GM18517 (cell line): ENCODE data around the gene ANXA1.
"Not testable (repeated sequence)": the region's sequence is repeated elsewhere in the genome, so short reads cannot be mapped to it uniquely, and the experiment has no call there.

ENCODE experiments used
- ATAC-seq: cut with Tn5 transposase; IDR thresholded peaks from one replicate; pipeline ENCODE4 v1.9.1; 2021; ENCODE audit warnings: mild to moderate bottlenecking, moderate library complexity; ENCODE audit not compliant: unreplicated experiment

Gene ANXA1

GRCh38 chr9:73167614-73168013 lies 15.9 kb downstream of the ANXA1 start:
- peak; percentile 63 for ATAC-seq

GRCh38 chr9:73168298-73168934 lies 16.8 kb downstream of the ANXA1 start:
- no peak for ATAC-seq

DNA sequence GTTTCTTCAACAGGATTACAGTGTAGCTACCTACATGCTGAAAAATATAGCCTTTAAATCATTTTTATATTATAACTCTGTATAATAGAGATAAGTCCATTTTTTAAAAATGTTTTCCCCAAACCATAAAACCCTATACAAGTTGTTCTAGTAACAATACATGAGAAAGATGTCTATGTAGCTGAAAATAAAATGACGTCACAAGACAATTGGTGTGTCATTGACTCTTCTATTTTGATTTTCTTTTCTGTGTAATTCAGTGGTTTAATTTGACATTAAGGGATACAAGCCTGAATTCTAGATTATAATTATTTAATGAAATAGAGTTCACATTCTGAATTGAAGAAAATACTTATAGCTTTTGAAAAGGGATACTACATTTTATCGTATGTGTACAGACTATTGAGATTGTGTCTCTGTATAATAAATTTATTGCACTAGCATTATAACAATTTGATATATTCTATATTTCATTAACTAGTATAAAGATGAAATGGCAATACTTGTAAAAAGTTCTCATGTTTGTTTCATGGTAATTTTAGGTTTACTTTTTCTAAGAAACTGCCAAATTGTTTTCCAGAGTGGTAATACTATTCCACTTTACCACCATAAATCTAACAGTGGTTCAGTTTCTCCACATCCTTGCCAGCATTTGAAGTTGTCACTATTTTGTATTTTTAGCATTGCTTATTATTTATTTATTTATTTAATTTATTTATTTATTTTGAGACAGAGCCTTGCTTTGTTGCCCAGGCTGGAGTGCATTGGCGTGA lies 18.7 kb downstream of the ANXA1 start:
- no peak for ATAC-seq

DNA sequence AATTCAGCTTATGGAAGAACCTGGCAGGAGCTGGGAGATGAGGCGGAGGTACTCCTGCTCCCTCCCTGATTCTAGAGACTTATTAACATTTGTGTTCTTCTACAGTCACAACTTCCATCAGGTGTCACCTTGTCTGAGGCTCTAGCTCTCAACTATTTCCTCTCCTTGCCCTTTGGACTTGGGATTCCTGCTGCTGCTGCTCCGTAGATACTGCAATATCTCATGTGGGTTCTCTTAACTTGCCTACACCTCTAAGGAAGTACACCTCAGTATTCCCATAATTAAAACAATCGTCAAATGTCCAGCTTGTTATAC lies 21.2 kb downstream of the ANXA1 start:
- ATAC-seq = no peak

DNA sequence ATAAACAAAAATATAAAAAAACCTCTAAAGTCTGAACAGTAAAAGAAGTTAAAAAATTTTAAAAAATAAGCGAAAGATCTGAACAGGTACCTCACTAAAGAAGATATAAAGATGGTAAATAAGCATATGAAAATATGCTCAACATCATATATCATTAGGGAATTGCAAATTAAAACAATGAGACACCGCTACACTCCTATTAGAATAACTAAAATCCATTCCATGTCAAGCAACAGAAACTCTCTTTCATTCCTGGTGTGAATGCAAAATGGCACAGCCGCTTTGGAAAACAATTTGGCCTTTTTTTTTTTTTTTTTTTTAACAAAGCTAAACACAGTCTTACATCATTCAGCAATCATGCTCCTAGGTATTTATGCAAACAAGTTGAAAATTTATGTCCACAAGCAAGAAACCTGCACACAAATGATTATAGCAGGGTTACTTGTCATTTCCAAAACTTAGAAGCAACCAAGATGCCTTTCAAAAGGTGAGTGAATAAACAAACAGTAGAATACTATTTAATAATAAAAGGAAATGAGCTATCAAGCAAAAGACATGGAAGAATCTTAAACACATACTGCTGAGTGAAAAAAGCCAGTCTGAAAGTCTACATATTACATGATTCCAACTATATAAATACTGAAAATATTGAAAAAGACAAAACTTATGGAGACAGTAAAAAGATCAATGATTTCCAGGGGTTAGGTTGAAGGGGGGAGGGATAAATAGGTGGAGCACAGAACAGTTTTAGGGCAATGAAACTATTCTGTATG lies 22.1 kb downstream of the ANXA1 start:
- no peak for ATAC-seq

GRCh38 chr9:73174330-73174980 lies 22.8 kb downstream of the ANXA1 start:
- no peak for ATAC-seq

DNA sequence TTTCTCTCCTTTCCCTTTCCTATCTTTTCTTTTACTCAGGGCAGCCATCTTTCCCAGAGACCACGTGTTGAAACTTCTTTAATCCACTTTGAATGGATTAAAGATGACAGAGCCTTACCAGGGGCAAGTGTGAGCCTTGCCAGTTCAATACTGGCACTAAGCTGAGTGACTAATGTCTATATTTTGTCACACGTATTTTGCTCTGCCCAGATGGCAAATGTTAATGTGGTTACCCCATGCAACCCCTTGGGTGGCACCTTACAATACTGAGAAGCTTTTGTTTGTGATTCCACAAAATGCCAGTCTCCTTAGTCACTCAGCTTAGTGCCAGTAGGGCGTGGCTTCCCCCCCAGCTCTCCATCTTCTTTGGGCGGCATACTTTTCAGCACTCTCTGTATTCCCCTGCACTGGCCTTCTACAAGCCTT lies 24.8 kb downstream of the ANXA1 start:
- no peak for ATAC-seq

DNA sequence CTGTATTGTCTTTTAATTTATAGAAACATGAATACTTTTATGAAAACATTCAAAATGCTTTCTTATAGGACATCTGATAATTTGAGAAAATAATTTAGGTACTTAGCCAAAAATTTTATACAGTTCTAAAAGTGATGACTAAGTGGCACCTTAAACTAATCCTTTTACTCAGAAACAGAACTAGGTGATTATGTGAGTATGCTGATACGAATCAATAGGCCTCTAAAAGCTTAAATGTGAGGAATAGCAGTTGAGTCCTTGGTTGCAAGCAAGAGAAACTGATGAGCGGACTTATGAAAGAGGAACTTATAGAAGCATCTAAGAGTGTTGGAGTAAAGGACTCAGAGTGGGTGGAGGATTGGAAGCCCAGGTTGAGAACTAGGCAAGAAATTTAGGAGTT lies 26.4 kb downstream of the ANXA1 start:
- ATAC-seq = no peak

DNA sequence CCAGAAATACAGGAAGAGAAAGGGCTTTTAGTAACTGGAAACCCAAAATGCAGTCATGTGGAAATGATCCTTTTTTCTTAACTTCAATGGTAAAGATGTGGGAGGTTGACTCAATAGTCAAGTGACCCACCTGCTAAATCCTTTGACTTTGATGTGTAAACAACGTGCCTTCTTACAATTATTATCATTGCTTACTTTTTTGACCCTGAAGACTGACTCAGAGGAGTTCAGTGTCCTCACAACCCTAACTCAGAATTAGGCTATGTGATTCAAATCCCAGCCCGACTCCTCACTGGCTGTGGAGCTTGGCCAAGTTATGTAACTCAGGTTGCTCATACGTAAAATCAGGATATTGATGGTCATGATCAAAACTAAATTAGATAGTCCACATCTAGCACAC lies 27.9 kb downstream of the ANXA1 start:
- peak; percentile 54 for ATAC-seq

- ATAC-seq = no peak
Observed at GRCh38 chr9:73180403-73180802, 28.7 kb downstream of the ANXA1 start.

GRCh38 chr9:73182928-73183327 lies 31.3 kb downstream of the ANXA1 start:
- ATAC-seq = no peak

DNA sequence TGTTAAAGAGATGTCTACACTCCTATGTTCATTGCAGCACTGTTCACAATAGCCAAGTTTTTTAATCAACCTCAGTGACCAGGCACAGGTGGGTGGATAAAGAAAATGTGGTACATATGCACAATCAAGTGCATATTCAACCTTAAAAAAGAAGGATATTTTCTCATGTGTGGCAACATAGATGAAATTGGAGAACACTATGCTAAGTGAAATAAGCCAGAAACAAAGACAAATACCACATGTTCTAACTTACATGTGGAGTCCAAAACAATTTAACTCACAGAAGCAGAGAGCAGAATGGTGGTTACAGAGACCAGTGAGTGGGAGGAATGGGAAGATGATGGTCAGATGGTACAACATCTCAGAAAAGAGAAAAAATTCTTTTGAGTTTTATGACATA lies 31.8 kb downstream of the ANXA1 start:
- no peak for ATAC-seq

DNA sequence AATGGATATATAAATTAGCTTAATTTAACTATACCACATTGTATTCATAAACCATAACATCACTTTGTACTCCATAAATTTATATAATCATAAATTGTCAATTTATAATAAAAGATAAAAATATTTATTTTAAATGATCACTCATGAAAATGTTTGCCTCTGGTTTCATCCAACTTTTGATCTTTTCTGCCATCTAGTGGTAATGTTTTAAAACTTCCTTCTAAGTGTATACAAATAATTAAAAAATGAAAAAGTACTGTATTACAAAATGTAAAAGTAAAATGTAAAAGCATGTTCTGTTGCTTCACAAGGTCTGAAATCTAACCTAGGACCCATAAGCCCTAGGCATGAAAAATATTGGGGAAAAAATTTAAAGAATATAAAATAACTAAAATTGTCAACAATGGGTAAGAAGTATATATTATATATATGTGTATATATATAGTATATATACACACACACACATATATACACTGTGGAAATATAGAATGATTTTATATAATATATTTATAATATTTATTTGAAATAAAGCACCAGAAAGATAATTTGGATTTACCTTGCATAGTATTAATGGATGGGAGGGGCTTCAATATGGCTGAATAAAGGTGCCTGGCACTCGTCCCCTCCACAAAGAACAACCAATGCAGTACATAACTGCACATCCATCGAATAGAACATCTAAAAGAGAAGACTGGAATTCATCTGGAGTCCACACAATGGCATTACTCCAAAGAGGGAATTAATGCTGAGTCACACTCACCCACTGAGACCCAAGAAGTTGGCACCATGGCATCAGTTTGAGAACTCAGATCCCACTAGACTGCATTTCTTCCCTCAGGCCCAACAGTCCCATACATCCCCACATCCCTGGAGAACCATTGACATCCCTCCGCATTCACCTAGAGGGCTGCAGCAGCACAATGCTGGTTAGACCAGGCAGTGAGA lies 32.5 kb downstream of the ANXA1 start:
- peak; percentile 60 for ATAC-seq

GRCh38 chr9:73191109-73191508 lies 39.4 kb downstream of the ANXA1 start:
- ATAC-seq = not testable (repeated sequence)

DNA sequence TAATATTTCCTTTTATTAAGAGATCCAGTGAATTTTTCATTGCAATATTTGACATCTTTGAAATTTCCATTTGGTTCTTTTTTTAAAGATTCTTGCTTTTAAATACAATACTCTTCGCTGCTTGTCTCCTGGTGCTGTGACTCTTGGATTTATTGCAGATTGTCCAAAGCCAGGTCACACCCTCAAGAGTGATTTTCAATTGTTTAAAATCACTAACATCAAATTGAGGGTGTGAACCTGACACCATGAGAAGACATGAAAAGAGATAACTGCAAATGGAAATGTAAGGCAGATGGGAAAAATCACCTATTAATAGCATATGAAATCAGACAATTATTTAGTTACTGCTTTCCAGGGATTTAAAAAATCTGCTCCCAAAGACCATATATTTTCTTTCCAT lies 42.6 kb downstream of the ANXA1 start:
- ATAC-seq = no peak

DNA sequence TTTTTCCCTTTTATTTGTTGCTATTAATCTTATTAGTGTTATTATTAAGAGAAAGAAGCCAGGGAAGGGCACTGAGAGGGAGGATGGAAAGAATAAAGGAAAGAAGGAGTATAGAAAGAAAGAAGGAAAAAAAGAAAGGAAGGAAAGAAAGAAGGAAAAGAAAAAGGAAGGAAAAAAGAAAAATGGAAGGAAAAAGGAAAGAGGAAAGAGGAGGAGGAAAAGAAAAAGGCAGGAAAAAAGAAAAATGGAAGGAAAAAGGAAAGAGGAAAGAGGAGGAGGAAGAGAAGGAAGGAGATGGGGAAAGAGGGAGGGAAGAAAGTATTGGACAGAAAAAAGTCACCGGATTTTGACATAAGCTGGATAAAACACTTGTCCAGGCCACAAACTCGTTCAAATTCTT lies 47.8 kb downstream of the ANXA1 start:
- ATAC-seq = no peak

DNA sequence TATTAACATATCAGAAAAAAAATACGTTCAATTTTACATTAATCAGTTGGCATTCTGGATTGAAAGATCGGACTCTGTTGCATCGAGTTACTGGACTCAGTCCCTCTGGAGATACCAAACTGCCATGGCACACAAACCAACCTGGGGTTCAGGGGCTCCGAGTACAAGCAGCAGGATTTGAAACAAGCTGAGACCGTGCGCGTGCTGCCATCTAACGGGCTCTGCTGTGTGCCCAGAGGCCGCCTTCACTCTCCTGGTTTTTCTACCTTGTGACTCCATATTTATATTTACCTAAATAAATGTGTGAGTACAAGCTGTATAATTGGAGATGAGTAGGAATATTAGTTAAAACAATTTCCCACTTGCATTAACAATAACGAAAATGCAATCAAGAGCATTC lies 48.2 kb downstream of the ANXA1 start:
- ATAC-seq = no peak

GRCh38 chr9:73200694-73201452 lies 49.2 kb downstream of the ANXA1 start:
- no peak for ATAC-seq

DNA sequence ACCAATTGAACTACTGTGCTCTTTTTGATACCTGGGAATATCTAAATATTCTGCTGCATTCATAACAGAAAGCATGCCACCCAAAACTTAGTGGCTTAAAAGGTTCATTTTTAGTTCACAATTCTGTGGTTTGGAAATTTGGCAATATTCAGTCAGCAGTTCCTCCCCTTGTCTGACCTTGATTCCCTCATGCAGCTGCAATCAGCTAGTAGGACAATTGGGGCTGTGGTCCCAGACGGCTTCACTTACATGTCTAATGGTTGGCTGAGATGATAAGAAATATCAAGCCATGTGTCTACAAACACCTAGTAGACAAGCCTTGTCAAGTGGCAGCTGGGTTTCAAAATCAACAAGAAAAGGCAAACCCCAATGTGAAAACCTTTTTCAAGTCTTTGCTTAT lies 51.3 kb downstream of the ANXA1 start:
- no peak for ATAC-seq

DNA sequence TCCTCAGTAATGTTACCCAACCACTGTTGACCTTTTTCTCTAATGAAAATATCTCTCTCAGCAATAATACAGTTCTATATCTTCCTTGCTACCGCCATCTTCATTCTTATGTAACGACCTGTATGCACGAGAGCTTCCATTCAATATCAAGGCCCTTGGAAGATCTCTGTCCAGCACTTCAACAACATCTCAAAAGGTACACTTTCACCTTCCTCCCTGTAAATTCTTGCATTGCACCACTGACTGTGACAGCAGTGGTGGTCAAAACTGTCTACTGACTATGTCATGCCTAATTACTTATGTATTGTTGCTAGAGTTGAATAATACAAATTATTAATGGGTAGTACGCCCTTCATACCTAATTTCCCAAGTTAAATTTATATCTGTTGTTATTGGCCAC lies 53.3 kb downstream of the ANXA1 start:
- ATAC-seq = no peak
